GM23338 (cell line): Measurements from ENCODE around the gene SETDB2. TPM values are rescaled to one million over a fixed set of nuclear protein-coding genes. Genes with fewer than 3 reads are reported as not detected.

ENCODE experiments used
- ATAC-seq: fragments of 200-7000 bp; cut with Tn5 transposase; 3 replicates; pipeline ENCODE4 v1.9.1; 2020
- DNase-seq: peaks from one replicate; pipeline ENCODE4 v3.0.0-alpha.2; 2015; ENCODE audit warnings: low spot score
- H2AFZ ChIP-seq: fragments of 200-600 bp; sonication (generic); 2 replicates; pipeline ENCODE4 v1.8.0; 2016; ENCODE audit warnings: antibody characterized with exemption, mild to moderate bottlenecking, moderate library complexity
- H3F3A ChIP-seq: fragments of 200-600 bp; sonication (generic); replicated peaks from 2 replicates; pipeline ENCODE4 v1.8.0; 2017; ENCODE audit warnings: antibody characterized with exemption, mixed run types, low read depth
- H3K27ac ChIP-seq: fragments of 200-600 bp; sonication (generic); 2 replicates; pipeline ENCODE4 v1.6.1; 2016; ENCODE audit warnings: low read depth
- H3K27me3 ChIP-seq: fragments of 200-600 bp; sonication (generic); 2 replicates; pipeline ENCODE4 v1.8.0; 2016; ENCODE audit warnings: mild to moderate bottlenecking, mixed run types, moderate library complexity; ENCODE audit not compliant: insufficient read depth
- H3K36me3 ChIP-seq: fragments of 200-600 bp; sonication (generic); 2 replicates; pipeline ENCODE4 v1.8.0; 2016; ENCODE audit warnings: mild to moderate bottlenecking; ENCODE audit not compliant: insufficient read depth
- H3K4me1 ChIP-seq: fragments of 200-600 bp; sonication (generic); 2 replicates; pipeline ENCODE4 v1.8.0; 2016; ENCODE audit warnings: mild to moderate bottlenecking, moderate library complexity; ENCODE audit not compliant: insufficient read depth
- H3K4me2 ChIP-seq: fragments of 200-600 bp; sonication (generic); 2 replicates; pipeline ENCODE4 v1.7.1; 2017; ENCODE audit warnings: mixed run types
- H3K4me3 ChIP-seq: fragments of 200-600 bp; sonication (generic); 2 replicates; pipeline ENCODE4 v1.6.1; 2016; ENCODE audit warnings: mixed run types
- H3K79me2 ChIP-seq: fragments of 200-600 bp; sonication (generic); replicated peaks from 2 replicates; pipeline ENCODE4 v1.8.0; 2017; ENCODE audit warnings: mild to moderate bottlenecking; ENCODE audit not compliant: insufficient read depth
- H3K9me2 ChIP-seq: fragments of 200-600 bp; sonication (generic); 2 replicates; pipeline ENCODE4 v1.8.0; 2017; ENCODE audit not compliant: insufficient read depth
- H4K20me1 ChIP-seq: fragments of 200-600 bp; sonication (generic); replicated peaks from 2 replicates; pipeline ENCODE4 v1.8.0; 2017; ENCODE audit warnings: mild to moderate bottlenecking; ENCODE audit not compliant: insufficient read depth
- H3K27ac Mint-ChIP-seq: 2 replicates; pipeline ENCODE4 v1.8.0; 2020; ENCODE audit warnings: inconsistent platforms, mild to moderate bottlenecking, moderate library complexity, mixed read lengths
- H3K27me3 Mint-ChIP-seq: 3 replicates; pipeline ENCODE4 v1.8.0; 2022; ENCODE audit warnings: low read depth, mild to moderate bottlenecking, moderate library complexity, mixed read lengths, inconsistent platforms; ENCODE audit not compliant: insufficient read depth, poor library complexity
- H3K36me3 Mint-ChIP-seq: 3 replicates; pipeline ENCODE4 v1.8.0; 2021; ENCODE audit warnings: low read depth, mild to moderate bottlenecking, inconsistent platforms, moderate library complexity, mixed read lengths
- H3K4me1 Mint-ChIP-seq: 3 replicates; pipeline ENCODE4 v1.8.0; 2020; ENCODE audit warnings: mild to moderate bottlenecking, inconsistent platforms, mixed read lengths
- H3K4me3 Mint-ChIP-seq: 3 replicates; pipeline ENCODE4 v1.8.0; 2021; ENCODE audit warnings: moderate library complexity, mild to moderate bottlenecking, inconsistent platforms, mixed read lengths
- H3K9me3 Mint-ChIP-seq: 3 replicates; pipeline ENCODE4 v1.8.0; 2020; ENCODE audit warnings: moderate library complexity, mild to moderate bottlenecking, inconsistent platforms, mixed read lengths
- CREB1 ChIP-seq: fragments of 250-450 bp; sonication (Bioruptor Pico); IDR thresholded peaks from 2 replicates; pipeline ENCODE4 v1.5.0; 2020; ENCODE audit warnings: low read depth, mild to moderate bottlenecking, moderate library complexity
- CTCF ChIP-seq, 2 experiments: fragments of 200-600 bp in 1 of 2; sonication (generic) in 1 of 2; conservative IDR thresholded peaks; 2 replicates each; pipeline versions ENCODE4 v1.5.1 to v1.6.1; 2016 to 2017; ENCODE audit warnings: antibody characterized with exemption in 2 of 2, low read depth in 2 of 2, mild to moderate bottlenecking in 2 of 2, moderate library complexity in 1 of 2
- EZH2 ChIP-seq: fragments of 200-600 bp; sonication (generic); IDR thresholded peaks from one replicate; pipeline ENCODE4 v1.8.0; 2017; ENCODE audit warnings: antibody characterized with exemption, mild to moderate bottlenecking, low read depth; ENCODE audit not compliant: unreplicated experiment
- EZH2phosphoT487 ChIP-seq: fragments of 200-600 bp; sonication (generic); IDR thresholded peaks from one replicate; pipeline ENCODE4 v1.8.1; 2018; ENCODE audit warnings: antibody characterized with exemption; ENCODE audit not compliant: unreplicated experiment
- JUNB ChIP-seq: IDR thresholded peaks from one replicate; pipeline ENCODE4 v1.6.1; 2016; ENCODE audit warnings: antibody characterized with exemption; ENCODE audit not compliant: unreplicated experiment
- NANOG ChIP-seq: IDR thresholded peaks from 2 replicates; pipeline ENCODE4 v1.6.1; 2016; ENCODE audit warnings: antibody characterized with exemption, borderline replicate concordance
- POLR2AphosphoS5 ChIP-seq: IDR thresholded peaks from 2 replicates; pipeline ENCODE4 v1.6.1; 2016; ENCODE audit warnings: antibody characterized with exemption, low read depth
- STAT1 ChIP-seq: IDR thresholded peaks from one replicate; pipeline ENCODE4 v1.6.1; 2016; ENCODE audit warnings: antibody characterized with exemption; ENCODE audit not compliant: unreplicated experiment
- ZNF114 ChIP-seq: fragments of 250-450 bp; sonication (Bioruptor Pico); IDR thresholded peaks from 2 replicates; pipeline ENCODE4 v1.5.0; 2020; ENCODE audit warnings: mild to moderate bottlenecking, moderate library complexity
- ZNF331 ChIP-seq: fragments of 250-450 bp; sonication (Bioruptor Pico); IDR thresholded peaks from 2 replicates; pipeline ENCODE4 v1.5.0; 2020; ENCODE audit warnings: low read depth, mild to moderate bottlenecking, moderate library complexity
- ZNF462 ChIP-seq: fragments of 250-450 bp; sonication (Bioruptor Pico); IDR thresholded peaks from 2 replicates; pipeline ENCODE4 v1.5.0; 2020; ENCODE audit warnings: mild to moderate bottlenecking, moderate library complexity
- polyA plus RNA-seq: library from polyadenylated mRNA; unstranded; fragments of >200 nt; fragmentation: Nextera tagmentation; extraction: Ambion mirVana; gene quantifications from 2 replicates; pipeline ENCODE4 v1.2.1, GENCODE V29; 2016
- total RNA-seq: library from RNA; depleted of rRNA; stranded (reverse); fragments of >200 nt; shearing (Covaris generic); gene quantifications from 2 replicates; pipeline ENCODE4 v1.2.3, GENCODE V29; 2014

SETDB2 gene
- total and polyA plus RNA-seq, 2 experiments from 2014 or later, result 4.6 to 5.8 TPM

- no peaks in the 10 kb centered on the region for H3K27me3 Mint-ChIP-seq
- no peaks in the 10 kb centered on the region for H3K27me3 ChIP-seq
- H3K36me3 Mint-ChIP-seq, result no peaks in the 10 kb centered on the region
- DNase-seq, result no peak
- H4K20me1 ChIP-seq, result no peaks in the 10 kb centered on the region
- H3K9me3 Mint-ChIP-seq, result no peaks in the 10 kb centered on the region
- H3K36me3 ChIP-seq, result no peaks in the 10 kb centered on the region
- no peak overlapping the region for H3K27ac Mint-ChIP-seq
- no peaks in the 10 kb centered on the region for H3F3A ChIP-seq
- H3K4me3 ChIP-seq, result no peak overlapping the region
- no peak overlapping the region for H3K27ac ChIP-seq
- no peak for ATAC-seq
- H3K9me2 ChIP-seq, result no peaks in the 10 kb centered on the region
- H3K4me3 Mint-ChIP-seq, result no peak overlapping the region
- no peak overlapping the region for H3K4me2 ChIP-seq
- no peaks in the 10 kb centered on the region for H3K4me1 ChIP-seq
- no peaks in the 10 kb centered on the region for H3K79me2 ChIP-seq
- H3K4me1 Mint-ChIP-seq, result peaks cover 8% of the 10 kb centered on the region; the same call in 2 of the 3 replicates
- no peak for TF ChIP-seq CTCF (conservative IDR thresholded peaks at IDR 0.05; ENCODE audit: low read depth in 2 of 2)
- no peak for TF ChIP-seq POLR2AphosphoS5
- TF ChIP-seq JUNB, result no peak
- H2AFZ ChIP-seq, result no peak overlapping the region
Observed at GRCh38 chr13:49424011-49424560, 20.0 kb upstream of the SETDB2 start.

- H3K27me3 ChIP-seq, result no peaks in the 10 kb centered on the region
- H3K27ac ChIP-seq, result no peak overlapping the region
- H3K4me3 ChIP-seq, result no peak overlapping the region
- no peak overlapping the region; the same call in 1 of the 2 replicates for H3K27ac Mint-ChIP-seq
- H3F3A ChIP-seq, result no peaks in the 10 kb centered on the region
- H3K36me3 Mint-ChIP-seq, result no peaks in the 10 kb centered on the region
- no peaks in the 10 kb centered on the region for H3K9me3 Mint-ChIP-seq
- no peaks in the 10 kb centered on the region for H3K27me3 Mint-ChIP-seq
- H3K4me1 ChIP-seq, result no peaks in the 10 kb centered on the region
- H3K4me1 Mint-ChIP-seq, result peaks cover 5% of the 10 kb centered on the region; the same call in 2 of the 3 replicates
- no peak overlapping the region for H3K4me3 Mint-ChIP-seq
- no peaks in the 10 kb centered on the region for H3K9me2 ChIP-seq
- H3K36me3 ChIP-seq, result no peaks in the 10 kb centered on the region
- H3K79me2 ChIP-seq, result no peaks in the 10 kb centered on the region
- no peak overlapping the region for H3K4me2 ChIP-seq
- no peak overlapping the region for H2AFZ ChIP-seq
- ATAC-seq, result no peak
- no peak for DNase-seq
- no peaks in the 10 kb centered on the region for H4K20me1 ChIP-seq
- TF ChIP-seq CREB1 (no peak), CTCF (conservative IDR thresholded peaks at IDR 0.05; ENCODE audit: low read depth in 2 of 2) (no peak), ZNF462 (CRISPR knock-in tag) (no peak), STAT1 (no peak), NANOG (no peak), JUNB (no peak), ZNF331 (CRISPR knock-in tag) (no peak), EZH2phosphoT487 (no peak), ZNF114 (CRISPR knock-in tag) (no peak), EZH2 (no peak)
Observed at GRCh38 chr13:49428041-49428763, 15.9 kb upstream of the SETDB2 start.
